ENCODE results near the gene FLNB.

The FLNB gene, protein sequence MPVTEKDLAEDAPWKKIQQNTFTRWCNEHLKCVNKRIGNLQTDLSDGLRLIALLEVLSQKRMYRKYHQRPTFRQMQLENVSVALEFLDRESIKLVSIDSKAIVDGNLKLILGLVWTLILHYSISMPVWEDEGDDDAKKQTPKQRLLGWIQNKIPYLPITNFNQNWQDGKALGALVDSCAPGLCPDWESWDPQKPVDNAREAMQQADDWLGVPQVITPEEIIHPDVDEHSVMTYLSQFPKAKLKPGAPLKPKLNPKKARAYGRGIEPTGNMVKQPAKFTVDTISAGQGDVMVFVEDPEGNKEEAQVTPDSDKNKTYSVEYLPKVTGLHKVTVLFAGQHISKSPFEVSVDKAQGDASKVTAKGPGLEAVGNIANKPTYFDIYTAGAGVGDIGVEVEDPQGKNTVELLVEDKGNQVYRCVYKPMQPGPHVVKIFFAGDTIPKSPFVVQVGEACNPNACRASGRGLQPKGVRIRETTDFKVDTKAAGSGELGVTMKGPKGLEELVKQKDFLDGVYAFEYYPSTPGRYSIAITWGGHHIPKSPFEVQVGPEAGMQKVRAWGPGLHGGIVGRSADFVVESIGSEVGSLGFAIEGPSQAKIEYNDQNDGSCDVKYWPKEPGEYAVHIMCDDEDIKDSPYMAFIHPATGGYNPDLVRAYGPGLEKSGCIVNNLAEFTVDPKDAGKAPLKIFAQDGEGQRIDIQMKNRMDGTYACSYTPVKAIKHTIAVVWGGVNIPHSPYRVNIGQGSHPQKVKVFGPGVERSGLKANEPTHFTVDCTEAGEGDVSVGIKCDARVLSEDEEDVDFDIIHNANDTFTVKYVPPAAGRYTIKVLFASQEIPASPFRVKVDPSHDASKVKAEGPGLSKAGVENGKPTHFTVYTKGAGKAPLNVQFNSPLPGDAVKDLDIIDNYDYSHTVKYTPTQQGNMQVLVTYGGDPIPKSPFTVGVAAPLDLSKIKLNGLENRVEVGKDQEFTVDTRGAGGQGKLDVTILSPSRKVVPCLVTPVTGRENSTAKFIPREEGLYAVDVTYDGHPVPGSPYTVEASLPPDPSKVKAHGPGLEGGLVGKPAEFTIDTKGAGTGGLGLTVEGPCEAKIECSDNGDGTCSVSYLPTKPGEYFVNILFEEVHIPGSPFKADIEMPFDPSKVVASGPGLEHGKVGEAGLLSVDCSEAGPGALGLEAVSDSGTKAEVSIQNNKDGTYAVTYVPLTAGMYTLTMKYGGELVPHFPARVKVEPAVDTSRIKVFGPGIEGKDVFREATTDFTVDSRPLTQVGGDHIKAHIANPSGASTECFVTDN (N-terminal part only)

DNA sequence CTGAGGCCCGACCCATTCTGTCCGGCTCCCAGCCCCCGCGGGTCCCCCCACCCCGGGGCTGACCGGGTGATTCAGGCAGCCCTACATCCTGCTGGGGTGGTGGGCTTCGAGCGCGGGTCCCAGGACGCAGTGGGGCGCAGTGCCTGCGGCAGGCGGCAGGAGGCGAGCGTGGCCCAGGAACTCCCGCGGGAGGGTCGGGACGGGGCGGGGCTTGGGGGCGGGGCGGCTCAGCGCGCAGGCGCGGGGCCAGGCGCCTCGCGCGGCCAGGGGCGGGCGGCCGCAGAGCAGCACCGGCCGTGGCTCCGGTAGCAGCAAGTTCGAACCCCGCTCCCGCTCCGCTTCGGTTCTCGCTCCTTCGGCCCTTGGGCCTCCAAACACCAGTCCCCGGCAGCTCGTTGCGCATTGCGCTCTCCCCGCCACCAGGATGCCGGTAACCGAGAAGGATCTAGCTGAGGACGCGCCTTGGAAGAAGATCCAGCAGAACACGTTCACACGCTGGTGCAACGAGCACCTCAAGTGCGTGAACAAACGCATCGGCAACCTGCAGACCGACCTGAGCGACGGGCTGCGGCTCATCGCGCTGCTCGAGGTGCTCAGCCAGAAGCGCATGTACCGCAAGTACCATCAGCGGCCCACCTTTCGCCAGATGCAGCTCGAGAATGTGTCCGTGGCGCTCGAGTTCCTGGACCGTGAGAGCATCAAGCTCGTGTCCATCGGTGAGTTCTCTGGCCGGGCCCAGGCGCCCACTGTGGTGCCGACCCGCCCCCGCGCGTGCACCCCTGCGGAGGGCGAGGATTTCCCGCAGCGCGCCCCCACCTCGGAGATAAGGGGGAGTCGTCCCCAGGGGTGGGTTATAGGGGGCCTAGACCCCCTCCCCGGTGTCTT, at the start of gene FLNB:
Gene FLNB, plus strand, starts transcription at position 282 of the 885 bp plus-strand sequence. Its CDS starts 143 bp downstream, at position 425.
- H3K4me3 ChIP-seq = peak within 1 kb of the TSS; percentile 60 to 89 (median 79)
- H3K27ac ChIP-seq = peak within 1 kb of the TSS; percentile 49 to 88 (median 75)

DNA sequence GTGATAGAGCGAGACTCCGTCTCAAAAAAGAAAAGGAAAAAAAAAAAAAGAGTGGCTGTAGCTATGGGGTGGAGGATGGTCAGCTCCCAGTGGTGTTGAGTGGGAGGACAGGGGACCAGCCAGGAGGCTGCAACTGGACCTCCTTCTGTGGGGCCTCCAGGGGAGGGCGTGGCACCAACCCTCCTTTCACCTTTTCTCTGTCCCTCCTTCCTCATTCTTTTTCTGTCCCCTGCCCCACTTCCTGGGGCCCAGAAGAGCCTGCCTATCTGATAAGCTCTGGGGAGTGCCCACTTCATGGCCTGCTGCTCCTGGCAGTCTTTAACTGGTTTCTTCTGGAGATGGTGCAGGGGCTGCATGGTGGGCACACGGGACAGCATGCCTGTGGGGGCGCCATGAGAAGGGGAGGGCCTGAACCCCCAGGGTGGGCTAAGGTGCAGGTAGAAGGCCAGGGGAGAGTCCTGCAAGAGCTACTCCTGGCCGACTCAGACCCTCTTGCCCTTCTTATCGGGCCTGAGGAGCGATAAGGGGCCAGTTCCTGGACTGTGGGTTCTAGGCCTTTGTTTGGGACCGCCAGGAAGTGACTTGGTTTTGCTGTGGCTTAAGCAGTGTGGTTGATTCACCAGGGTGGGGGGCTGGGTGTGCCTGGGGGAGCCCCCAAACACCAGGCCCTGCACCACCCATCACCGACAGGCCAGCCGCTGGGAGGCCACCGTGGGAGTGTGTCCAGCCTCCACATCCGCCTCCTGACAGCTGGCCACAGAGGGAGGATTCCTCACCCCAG, 49.4 kb upstream of the FLNB start:
- Histone ChIP-seq H3K27ac (peak overlapping the region in 20 of 21 experiments; percentile 37 to 81 (median 63)), H3K4me3 (no peak overlapping the region)

DNA sequence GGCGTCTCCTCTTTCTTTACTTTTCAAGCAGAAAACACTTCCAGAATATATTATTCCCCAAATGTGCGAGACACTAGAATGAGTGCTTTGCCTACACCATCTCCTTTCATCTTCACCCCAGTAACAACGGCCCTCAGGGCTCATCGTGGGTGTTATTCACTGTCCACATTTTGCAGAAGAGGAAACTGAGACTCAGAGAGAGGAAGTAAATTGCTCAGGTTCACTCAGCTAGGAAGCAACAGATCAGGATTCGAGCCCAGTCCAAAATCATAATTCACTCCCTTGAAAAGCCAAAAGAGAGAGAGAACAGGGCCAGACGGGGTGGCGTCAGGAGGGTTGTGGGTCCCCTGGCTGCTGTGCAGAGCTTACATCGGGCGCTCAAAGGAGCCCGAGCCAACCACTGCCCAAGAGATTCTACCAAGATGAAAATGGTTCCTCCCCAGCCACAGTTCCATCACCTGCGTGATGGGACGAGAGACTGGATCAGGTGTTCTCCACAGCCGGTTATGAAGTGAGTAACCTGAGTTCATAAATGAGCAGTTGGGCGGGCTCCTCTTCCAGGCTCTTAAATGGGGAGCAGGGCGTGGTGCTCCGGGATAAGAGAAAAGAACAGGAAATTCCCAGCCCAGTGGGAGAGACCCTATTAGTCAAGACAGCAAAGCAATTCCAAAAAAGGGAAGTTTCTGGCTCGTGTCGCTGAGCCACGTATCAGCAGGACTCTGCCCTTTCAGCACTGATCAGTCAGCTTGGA, 48.6 kb upstream of the FLNB start:
- no peak overlapping the region for H3K4me3 ChIP-seq
- H3K27ac ChIP-seq = peak overlapping the region in 19 of 21 experiments; percentile 37 to 81 (median 63)

DNA sequence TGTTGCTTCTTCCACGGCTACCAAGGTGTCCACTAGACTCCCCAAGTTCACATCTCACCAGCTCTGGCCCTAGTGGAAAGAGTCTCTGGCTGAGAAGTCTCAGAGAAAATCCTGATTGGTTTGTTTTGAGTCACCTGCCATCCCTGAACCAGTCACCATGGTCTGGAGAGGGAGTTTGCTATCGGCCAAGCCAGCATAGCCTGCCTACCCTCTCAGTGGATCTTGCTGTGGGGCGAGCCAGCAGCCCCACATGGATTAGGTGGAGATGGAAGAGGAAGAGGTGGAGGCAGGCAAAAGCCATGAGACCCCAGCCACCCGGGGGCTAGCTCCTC, 48.1 kb upstream of the FLNB start:
- no peak overlapping the region for H3K4me3 ChIP-seq

DNA sequence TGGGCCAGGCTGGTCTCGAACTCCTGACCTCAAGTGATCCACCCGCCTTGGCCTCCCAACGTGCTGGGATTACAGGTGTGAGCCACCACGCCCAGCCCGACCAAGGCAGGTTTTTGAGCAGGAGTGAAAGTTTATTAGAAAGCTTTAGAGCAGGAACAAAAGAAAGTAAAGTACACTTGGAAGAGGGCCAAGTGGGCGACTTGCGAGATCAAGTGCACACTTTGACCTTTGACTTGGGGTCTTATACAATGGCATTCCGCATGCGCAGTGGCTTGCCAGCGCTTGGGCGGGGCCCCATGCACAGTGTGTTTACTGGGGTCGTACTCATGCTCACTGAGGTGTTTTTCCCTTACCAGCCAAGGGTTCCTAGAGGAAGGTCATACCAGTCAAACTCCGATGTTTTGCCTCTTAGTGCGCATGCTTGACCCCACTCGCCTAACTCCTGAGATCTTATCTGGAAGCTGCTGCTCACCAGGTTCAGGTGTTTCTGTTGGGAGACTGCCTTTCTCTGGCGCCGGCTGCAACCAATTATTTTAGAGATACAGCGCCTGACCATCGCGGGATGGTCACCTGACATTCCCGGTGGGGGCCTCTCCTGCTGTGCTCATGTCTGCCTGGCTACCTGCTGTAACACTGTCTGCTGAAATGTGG, 46.9 kb upstream of the FLNB start:
- Histone ChIP-seq H3K4me3 (no peak overlapping the region), H3K27ac (no peak overlapping the region)

More for the DNA sequence above, 48.1 kb upstream of the FLNB start:
- peak overlapping the region in 15 of 21 experiments; percentile 12 to 79 (median 63) for H3K27ac ChIP-seq

DNA sequence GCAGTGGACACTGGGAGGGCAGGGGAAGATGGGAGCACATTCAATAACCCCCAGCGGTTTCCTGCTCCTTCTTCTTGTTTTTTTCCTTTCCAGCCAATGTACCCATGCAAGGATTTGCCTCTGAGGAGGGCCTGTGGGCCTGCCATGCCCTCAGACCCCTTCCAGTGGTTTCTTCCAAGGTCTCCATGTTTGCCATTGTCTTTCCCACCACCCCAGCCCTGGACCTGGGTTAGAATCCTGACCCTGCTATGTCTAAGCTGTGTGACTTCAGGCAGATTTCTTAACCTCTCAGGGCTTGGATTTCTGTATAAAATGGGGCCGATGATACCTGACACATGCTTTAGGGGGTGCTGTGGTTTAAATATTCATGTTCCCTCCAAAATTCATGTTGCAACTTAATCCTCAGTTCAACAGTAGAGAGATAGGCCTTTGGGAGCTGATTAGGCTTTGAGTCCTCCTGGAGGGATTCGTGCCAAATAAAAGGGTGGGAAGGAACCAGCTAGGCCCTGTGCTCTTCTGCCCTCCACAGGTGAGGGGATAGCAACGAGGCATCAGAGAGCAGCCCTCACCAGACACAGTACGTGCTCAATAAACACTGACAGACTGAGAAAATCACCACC, 46.3 kb upstream of the FLNB start:
- Histone ChIP-seq H3K27ac (no peak overlapping the region), H3K4me3 (no peak overlapping the region)

DNA sequence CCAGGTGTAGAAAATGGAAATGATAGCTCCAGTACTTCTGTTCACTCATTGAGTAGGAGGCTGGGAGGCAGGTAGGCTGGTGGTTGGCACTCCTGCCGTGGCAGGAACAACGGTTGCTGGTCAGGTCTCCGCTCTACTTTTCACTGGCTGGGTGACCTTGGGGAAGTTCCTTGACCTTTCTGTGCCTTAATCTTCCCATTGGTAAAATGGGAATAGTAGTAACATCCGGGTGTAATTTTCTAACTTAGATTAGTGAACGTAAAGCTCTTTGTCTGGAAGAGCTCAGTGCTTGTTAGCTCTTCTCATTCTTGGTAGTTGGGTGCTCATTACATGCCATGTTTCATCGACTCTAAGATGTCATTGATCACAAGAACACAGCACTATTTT, 45.8 kb upstream of the FLNB start:
- Histone ChIP-seq H3K4me3 (no peak overlapping the region), H3K27ac (no peak overlapping the region)

DNA sequence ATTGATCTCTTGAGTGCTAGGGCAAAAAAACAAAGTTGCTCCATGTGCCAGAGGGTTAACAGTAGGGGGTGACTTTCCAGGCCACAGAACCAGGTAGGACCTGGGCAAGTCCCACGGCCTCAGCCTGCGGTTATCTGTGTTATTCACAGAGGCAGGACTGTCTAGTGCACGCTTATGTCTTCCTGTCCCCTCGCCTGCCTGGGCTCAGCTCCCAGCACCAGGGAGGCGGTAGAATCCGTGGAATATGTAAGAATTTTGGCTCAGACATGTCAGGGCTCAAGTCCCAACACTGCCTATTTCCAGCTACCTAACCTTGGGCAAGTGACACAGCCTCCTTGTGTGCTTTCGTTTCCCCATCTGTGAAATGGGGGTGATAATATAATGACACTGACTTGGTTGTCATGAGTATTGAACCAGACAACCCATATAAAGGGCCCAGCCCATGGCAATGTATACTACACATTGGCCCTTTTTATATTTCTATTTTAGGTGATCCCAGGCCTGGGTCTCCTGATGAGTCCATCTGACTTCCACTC, 44.3 kb upstream of the FLNB start:
- no peak overlapping the region for H3K27ac ChIP-seq
- H3K4me3 ChIP-seq = no peak overlapping the region

DNA sequence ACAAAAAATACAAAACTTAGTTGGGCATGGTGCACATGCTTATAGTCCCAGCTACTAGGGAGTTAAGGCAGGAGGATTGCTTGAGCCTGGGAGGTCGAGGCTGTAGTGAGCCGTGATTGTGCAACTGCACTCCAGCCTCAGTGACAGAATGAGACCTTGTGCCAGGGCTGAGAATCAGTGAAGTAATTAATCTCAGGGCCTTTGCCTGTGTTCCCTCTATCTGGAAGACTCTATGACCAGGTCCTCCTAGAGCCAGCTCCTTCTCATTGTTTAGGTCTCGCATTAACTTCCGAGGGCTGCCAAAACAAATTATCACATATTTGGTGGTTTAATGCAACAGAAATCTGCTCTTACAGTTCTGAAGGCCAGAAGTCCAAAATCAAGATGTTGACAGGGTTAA, 41.4 kb upstream of the FLNB start:
- Histone ChIP-seq H3K4me3 (no peak overlapping the region), H3K27ac (no peak overlapping the region)

DNA sequence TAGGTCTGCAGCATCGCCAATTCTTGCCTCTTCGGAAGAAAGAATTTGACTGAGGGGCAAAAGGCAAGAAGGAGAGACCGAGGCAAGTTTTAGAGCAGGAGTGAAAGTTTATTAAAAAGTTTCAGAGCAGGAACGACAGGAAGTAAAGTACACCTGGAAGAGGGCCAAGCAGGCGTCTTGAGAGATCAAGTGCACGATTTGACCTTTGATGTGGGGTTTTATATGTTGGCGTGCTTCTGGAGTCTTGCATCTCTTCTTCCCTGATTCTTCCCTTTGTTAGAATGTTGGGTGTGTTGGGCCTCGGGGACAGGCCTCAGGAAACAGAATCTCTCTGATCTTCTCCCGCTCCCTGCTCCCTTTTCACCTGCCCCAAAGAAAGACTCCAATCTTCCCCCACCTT, 40.6 kb upstream of the FLNB start:
- no peak overlapping the region for H3K4me3 ChIP-seq
- no peak overlapping the region for H3K27ac ChIP-seq

DNA sequence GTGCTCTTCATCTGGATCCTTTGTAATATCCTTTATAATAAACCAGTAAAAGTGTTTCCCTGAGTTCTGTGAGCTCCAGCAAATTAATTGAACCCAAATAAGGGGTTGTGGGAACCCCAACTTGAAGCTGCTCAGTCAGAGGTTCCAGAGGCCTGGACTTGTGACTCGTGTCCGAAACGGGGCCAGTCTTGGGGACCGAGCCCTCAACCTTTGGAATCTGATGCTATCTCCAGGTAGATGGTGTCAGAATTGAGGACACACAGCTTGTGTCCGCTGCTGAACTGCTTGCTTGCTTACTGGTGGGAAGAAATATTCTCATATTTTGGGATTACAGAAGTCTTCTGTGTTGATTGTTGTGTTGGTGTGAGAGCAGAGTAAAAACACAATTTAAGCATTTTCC, 39.7 kb upstream of the FLNB start:
- H3K4me3 ChIP-seq = no peak overlapping the region
- H3K27ac ChIP-seq = no peak overlapping the region

DNA sequence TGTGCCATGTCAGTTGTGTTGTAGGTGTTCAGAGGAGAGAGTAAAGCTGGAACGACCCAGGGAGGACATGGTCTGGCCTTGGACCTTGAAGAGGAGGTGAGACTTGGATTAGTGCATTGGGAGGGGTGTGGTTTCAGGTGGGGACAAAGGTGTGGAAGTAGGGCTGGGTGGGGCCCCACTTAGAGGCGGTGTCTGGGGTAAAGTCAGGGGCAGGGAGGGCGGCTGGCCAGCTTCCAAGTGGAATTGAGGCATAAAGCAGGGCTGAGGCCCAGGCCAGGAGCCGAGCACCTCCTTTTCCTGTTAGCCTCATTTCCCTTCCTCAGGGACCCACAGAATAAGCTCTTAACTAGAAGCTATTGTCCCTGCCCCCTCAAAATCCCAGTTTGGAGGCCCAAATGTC, 36.2 kb upstream of the FLNB start:
- peak overlapping the region in 2 of 21 experiments; percentile 1 to 50 for H3K27ac ChIP-seq
- H3K4me3 ChIP-seq = no peak overlapping the region

DNA sequence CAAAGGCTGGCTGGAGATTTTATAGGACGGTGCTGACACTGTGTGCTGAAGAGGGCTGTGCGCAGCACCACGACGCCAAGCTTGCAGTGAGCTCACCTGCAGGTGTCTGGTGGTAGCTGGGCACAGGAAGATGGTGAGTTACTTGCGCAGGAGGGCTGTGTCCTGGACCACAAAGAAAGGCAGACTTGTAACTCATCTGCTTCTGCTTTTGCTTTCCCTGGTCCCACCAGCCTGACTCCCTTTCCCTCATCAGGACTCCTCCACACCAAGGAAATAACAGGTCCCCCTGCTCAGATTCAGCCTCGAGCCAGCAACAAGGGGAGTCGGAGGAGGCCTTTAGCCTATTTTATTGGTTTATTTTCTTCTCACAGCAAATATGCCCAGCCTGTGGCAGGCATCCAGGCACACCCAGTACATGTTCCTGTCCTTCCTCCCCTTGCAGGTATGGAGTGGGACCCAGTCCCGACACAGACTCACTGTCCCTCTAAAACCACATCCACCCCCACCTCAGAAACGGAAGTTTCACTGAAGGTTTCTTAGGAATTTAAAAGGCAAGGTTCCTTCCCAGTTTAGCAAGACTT, 35.6 kb upstream of the FLNB start:
- Histone ChIP-seq H3K27ac (peak overlapping the region in 2 of 21 experiments; percentile 11 to 50), H3K4me3 (no peak overlapping the region)

DNA sequence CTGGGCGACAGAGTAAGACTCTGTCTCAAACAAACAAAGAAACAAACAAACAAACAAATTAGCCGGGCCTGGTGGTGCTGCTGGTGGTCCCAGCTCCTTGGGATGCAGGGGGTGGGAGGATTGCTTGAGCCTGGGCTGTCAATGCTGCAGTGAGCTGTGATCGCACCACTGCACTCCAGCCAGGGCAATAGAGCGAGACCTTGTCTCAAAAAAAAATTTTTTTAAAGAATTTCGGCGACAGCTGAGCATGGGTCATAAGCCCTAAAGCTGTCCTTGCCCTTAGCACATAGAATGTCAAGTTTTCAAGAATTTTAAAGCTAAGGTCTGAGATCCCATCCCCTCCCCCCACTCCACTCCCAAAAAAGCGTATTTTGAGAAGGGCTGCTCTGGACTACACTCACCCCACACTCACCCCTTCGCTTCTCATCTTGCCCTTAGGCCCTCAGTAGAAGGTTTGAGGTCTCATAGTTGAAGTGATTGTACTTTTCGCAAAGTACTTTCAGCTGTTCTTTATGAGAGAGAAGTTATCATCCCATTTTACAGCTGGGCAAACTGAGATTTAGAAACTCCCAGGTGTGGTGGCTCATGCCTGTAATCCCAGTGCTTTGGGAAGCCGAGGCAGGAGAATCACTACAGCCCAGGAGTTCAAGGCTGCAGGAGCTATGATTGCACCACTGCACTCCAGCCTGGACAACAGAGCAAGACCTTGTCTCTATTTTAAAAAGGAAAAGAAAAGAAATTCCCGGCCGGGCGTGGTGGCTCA, 34.3 kb upstream of the FLNB start:
- H3K27ac ChIP-seq = peak overlapping the region in 2 of 21 experiments; percentile 43 to 60
- no peak overlapping the region for H3K4me3 ChIP-seq

DNA sequence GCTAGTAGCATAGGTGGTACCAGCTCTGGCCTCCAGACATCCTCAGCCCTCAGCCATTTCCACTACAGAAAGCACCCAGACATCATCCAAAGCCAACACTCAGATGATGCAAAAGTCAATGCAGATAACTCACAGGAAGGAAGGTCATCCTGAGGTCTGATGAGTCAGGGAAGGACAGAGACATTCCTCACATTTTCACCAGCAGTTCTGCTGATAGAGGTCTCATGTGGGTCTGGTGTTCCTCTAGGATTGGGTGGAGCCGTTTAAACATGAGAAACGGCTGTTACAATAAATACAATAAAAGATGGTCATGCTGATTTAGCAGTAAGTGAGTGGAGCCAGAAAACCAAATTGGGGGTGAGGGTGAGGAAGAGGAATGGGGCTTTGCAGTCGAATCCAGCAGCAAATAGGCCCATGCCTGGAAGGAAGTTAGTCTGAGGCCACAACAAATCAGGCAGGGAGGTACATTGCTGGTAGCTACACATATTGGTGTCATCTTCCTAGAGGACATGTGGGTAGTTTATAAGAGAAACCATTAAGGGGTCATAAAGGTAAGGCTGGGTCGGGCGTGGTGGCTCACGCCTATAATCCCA, 33.3 kb upstream of the FLNB start:
- H3K4me3 ChIP-seq = no peak overlapping the region
- peak overlapping the region in 3 of 21 experiments; percentile 43 to 64 (median 45) for H3K27ac ChIP-seq

All from skin epidermis (tissue), 12 donors.